GM23248 (cell line): ENCODE data around the gene ITIH3.

Experiments used
- EZH2 ChIP-seq: fragments of 200-600 bp; sonication (generic); IDR thresholded peaks from 2 replicates; pipeline ENCODE4 v1.6.1; 2018; ENCODE audit warnings: antibody characterized with exemption, mild to moderate bottlenecking; ENCODE audit not compliant: insufficient read depth, poor library complexity, severe bottlenecking
- EZH2phosphoT487 ChIP-seq: fragments of 200-600 bp; sonication (generic); IDR thresholded peaks from 2 replicates; pipeline ENCODE4 v1.6.1; 2018; ENCODE audit warnings: antibody characterized with exemption, moderate library complexity, mild to moderate bottlenecking, low read depth; ENCODE audit not compliant: insufficient read depth

GRCh38 chr3:52847726-52848125 lies 53.1 kb downstream of the ITIH3 start:
- no peak for TF ChIP-seq EZH2
- TF ChIP-seq EZH2phosphoT487, result no peak
